Transverse colon (tissue), 4 donors: ENCODE data around the gene DHRS1. TPM values are rescaled to one million over a fixed set of nuclear protein-coding genes. Genes with fewer than 3 reads are reported as not detected.

ENCODE experiments used
- DNase-seq: peaks from one replicate; pipeline ENCODE4 v3.0.0-alpha.2; 2019
- H3K27ac ChIP-seq, 4 donors: fragments of 200-600 bp; sonication (generic); 2 replicates each; pipeline ENCODE4 v1.5.1; 2016 to 2018; ENCODE audit warnings: inconsistent platforms in 4 of 4
- H3K27me3 ChIP-seq: fragments of 200-600 bp; sonication (generic); 2 replicates; pipeline ENCODE4 v1.5.1; 2017; ENCODE audit warnings: inconsistent platforms
- H3K36me3 ChIP-seq, 4 donors: fragments of 200-600 bp; sonication (generic); 2 replicates each; pipeline ENCODE4 v1.5.1; 2017 to 2019; ENCODE audit warnings: inconsistent platforms in 4 of 4
- H3K4me1 ChIP-seq, 4 donors: fragments of 200-600 bp; sonication (generic); 2 replicates each; pipeline ENCODE4 v1.5.1; 2017 to 2020; ENCODE audit warnings: inconsistent platforms in 4 of 4
- H3K4me3 ChIP-seq, 4 donors: fragments of 200-600 bp; sonication (generic); 1 replicate in 1 of 4; 2 replicates in 3 of 4; pipeline versions ENCODE4 v1.5.1 to v1.6.1; 2017 to 2019; ENCODE audit warnings: inconsistent platforms in 4 of 4
- H3K9me3 ChIP-seq, 2 donors: fragments of 200-600 bp; sonication (generic); 2 replicates each; pipeline ENCODE4 v1.5.1; 2017 to 2019; ENCODE audit warnings: inconsistent platforms in 2 of 2
- CTCF ChIP-seq, 5 experiments: fragments of 200-600 bp in 3 of 5; fragments of 450-650 bp in 2 of 5; sonication (generic) in 3 of 5; IDR thresholded peaks; 1 replicate in 2 of 5; 2 replicates in 3 of 5; pipeline ENCODE4 v1.5.1; 2016 to 2017; ENCODE audit warnings: antibody characterized with exemption in 5 of 5, inconsistent platforms in 3 of 5, mild to moderate bottlenecking in 2 of 5, moderate library complexity in 1 of 5
- EP300 ChIP-seq: sonication (generic); formaldehyde crosslinking; IDR thresholded peaks from one replicate; pipeline ENCODE4 v1.6.1; 2017; ENCODE audit warnings: antibody characterized with exemption, low read depth
- POLR2A ChIP-seq: fragments of 450-650 bp; IDR thresholded peaks from one replicate; pipeline ENCODE4 v1.6.1; 2016; ENCODE audit warnings: antibody characterized with exemption, mild to moderate bottlenecking, moderate library complexity
- POLR2AphosphoS5 ChIP-seq, 3 donors: sonication (generic); formaldehyde crosslinking; IDR thresholded peaks; one replicate each; pipeline ENCODE4 v1.6.1; 2016; ENCODE audit warnings: antibody characterized with exemption in 3 of 3
- WGBS, 2 donors: methylation state at CpG; one replicate each; pipeline ENCODE4 v1.1.5; 2018; ENCODE audit warnings: low coverage in 1 of 2; 5-methylcytosine and 5-hydroxymethylcytosine counted together
- in situ Hi-C, 4 donors: fragments of 200-750 bp; cut with MboI; loops; one replicate each; pipeline versions ENCODE4 v1.15.0 to v1.15.1; 2017; ENCODE audit warnings: low sequenced_read_pairs in 3 of 4, low pct_ligation_motif_present in 1 of 4, low pct_unique_long_range_greater_than_20kb in 1 of 4
- intact Hi-C: fragments of 100-400 bp; cut with DNase I; formaldehyde crosslinking; loops from one replicate; pipeline ENCODE4 v1.15.1; 2023; ENCODE audit warnings: low total_unique reads
- total RNA-seq, 4 donors: library from RNA; depleted of rRNA; stranded (reverse); fragments of >200 nt; gene quantifications; one replicate each; pipeline ENCODE4 v1.1.0, GENCODE V29; 2016

Gene DHRS1
- total RNA-seq, 4 donors from 2014 or later: 84.2 to 106 (median 94.6) TPM

GRCh38 chr14:24334431-24335291 lies 35.1 kb upstream of the DHRS1 start, which contains the start of gene ADCY4:
Gene ADCY4, minus strand, starts transcription at chr14:24335071. Its CDS starts 419 bp downstream, at chr14:24334652.
- Histone ChIP-seq H3K4me3 (peak within 1 kb of the TSS in 3 of 4 donors; percentile 12 to 41 (median 20)), H3K27me3 (peaks cover 28% of the 10 kb centered on the region), H3K36me3 (peaks cover 0 to 4% (median 0%) of the 10 kb centered on the region in 4 donors), H3K4me1 (peaks cover 15 to 47% (median 36%) of the 10 kb centered on the region in 4 donors), H3K9me3 (no peaks in the 10 kb centered on the region), H3K27ac (peak within 1 kb of the TSS; percentile 40 to 66 (median 56))
- DNase-seq: no peak
- in situ Hi-C loops: loop anchor here (5.0 to 25.0 kb wide), 3 partner anchors 98 to 103 kb away; partner anchors contain the start of genes CBLN3 (in 1 of the 4), KHNYN (in 1 of the 4) and SDR39U1 (in 1 of the 4)
- TF ChIP-seq CTCF (IDR thresholded peaks at IDR 0.05) (no peak), POLR2AphosphoS5 (IDR thresholded peaks at IDR 0.05) (peak in 2 of 3 donors; percentile 20 to 50), POLR2A (no peak)
- intact Hi-C loops: no loop called here
- 9% methylated on average over 47 of the region's 65 CpGs; no CpG with 5 or more reads in 1 of the 2 donors for WGBS, 2 donors

GRCh38 chr14:24332268-24332993 lies 32.9 kb upstream of the DHRS1 start:
- in situ Hi-C loops: loop anchor here in 3 of 4 donors (5.0 to 25.0 kb wide), 3 partner anchors 100 to 105 kb away; partner anchors contain the start of genes CBLN3 (in 1 of the 3), KHNYN (in 1 of the 3) and SDR39U1 (in 1 of the 3)
- Histone ChIP-seq H3K4me1 (peaks cover 15 to 45% (median 32%) of the 10 kb centered on the region in 4 donors), H3K9me3 (no peaks in the 10 kb centered on the region), H3K4me3 (peak overlapping the region in 3 of 4 donors; percentile 2 to 41 (median 21)), H3K27me3 (peaks cover 28% of the 10 kb centered on the region), H3K27ac (peak overlapping the region in 3 of 4 donors; percentile 24 to 30 (median 26)), H3K36me3 (peaks cover 0 to 4% (median 0%) of the 10 kb centered on the region in 4 donors)
- WGBS, 2 donors: 0 to 8% methylated on average over 4 to 38 of the region's 56 CpGs
- intact Hi-C loops: loop anchor here (2.0 kb wide), 1 partner anchor 104 kb away; no protein-coding TSS in a partner anchor
- TF ChIP-seq CTCF (IDR thresholded peaks at IDR 0.05): peak; percentile 71 to 87 (median 80)
- no peak for TF ChIP-seq POLR2A
- TF ChIP-seq EP300: no peak
- no peak for TF ChIP-seq POLR2AphosphoS5 (IDR thresholded peaks at IDR 0.05)
- DNase-seq: peak; percentile 87

GRCh38 chr14:24331731-24332267 lies 32.2 kb upstream of the DHRS1 start:
- Histone ChIP-seq H3K4me3 (no peak overlapping the region), H3K4me1 (peaks cover 15 to 49% (median 32%) of the 10 kb centered on the region in 4 donors), H3K27ac (no peak overlapping the region), H3K36me3 (peaks cover 0 to under 1% (median 0%) of the 10 kb centered on the region in 4 donors), H3K27me3 (peaks cover 28% of the 10 kb centered on the region), H3K9me3 (no peaks in the 10 kb centered on the region)
- intact Hi-C loops (loop anchor here (2.0 kb wide), 1 partner anchor 105 kb away; no protein-coding TSS in a partner anchor), in situ Hi-C loops (loop anchor here in 3 of 4 donors (5.0 to 25.0 kb wide), 3 partner anchors 101 to 106 kb away; partner anchors contain the start of genes CBLN3 (in 1 of the 3), KHNYN (in 1 of the 3) and SDR39U1 (in 1 of the 3))
- DNase-seq: no peak
- TF ChIP-seq POLR2AphosphoS5 (IDR thresholded peaks at IDR 0.05) (no peak), EP300 (no peak), CTCF (IDR thresholded peaks at IDR 0.05) (no peak)
- 20 to 62% methylated on average over 1 to 26 of the region's 26 CpGs for WGBS, 2 donors
